Smooth muscle cell (in vitro differentiated cells): ENCODE measurements around the gene PDS5B. TPM values are rescaled to one million over a fixed set of nuclear protein-coding genes. Genes with fewer than 3 reads are reported as not detected.
"Not testable (repeated sequence)": the region's sequence is repeated elsewhere in the genome, so short reads cannot be mapped to it uniquely, and the experiment has no call there.

Experiments
- DNase-seq: peaks from one replicate; lab custom pipeline; 2025; ENCODE audit not compliant: unreplicated experiment; lab: John Stamatoyannopoulos, UW
- H2AFZ ChIP-seq: fragments of 200-600 bp; sonication (generic); 2 replicates; pipeline ENCODE4 v1.6.0; 2016; ENCODE audit warnings: antibody characterized with exemption, low read depth, mild to moderate bottlenecking
- H3F3A ChIP-seq: fragments of 200-600 bp; sonication (generic); 2 replicates; pipeline ENCODE4 v1.6.0; 2017; ENCODE audit warnings: antibody characterized with exemption, low read depth
- H3K27ac ChIP-seq: fragments of 200-600 bp; sonication (generic); 2 replicates; pipeline ENCODE4 v1.5.1; 2016; ENCODE audit warnings: low read depth, mild to moderate bottlenecking
- H3K27me3 ChIP-seq: fragments of 200-600 bp; sonication (generic); 2 replicates; pipeline ENCODE4 v1.6.1; 2016; ENCODE audit warnings: low read depth, mild to moderate bottlenecking
- H3K36me3 ChIP-seq: fragments of 200-600 bp; sonication (generic); 2 replicates; pipeline ENCODE4 v1.5.1; 2016; ENCODE audit warnings: low read depth
- H3K4me1 ChIP-seq: fragments of 200-600 bp; sonication (generic); 2 replicates; pipeline ENCODE4 v1.5.1; 2016; ENCODE audit warnings: low read depth
- H3K4me2 ChIP-seq: fragments of 200-600 bp; sonication (generic); 2 replicates; pipeline ENCODE4 v1.6.0; 2016; ENCODE audit warnings: mild to moderate bottlenecking
- H3K4me3 ChIP-seq: fragments of 200-600 bp; sonication (generic); 2 replicates; pipeline ENCODE4 v1.5.1; 2016; ENCODE audit warnings: mild to moderate bottlenecking
- H3K79me2 ChIP-seq: fragments of 200-600 bp; sonication (generic); 2 replicates; pipeline ENCODE4 v1.6.0; 2016; ENCODE audit warnings: low read depth, mild to moderate bottlenecking
- H3K9ac ChIP-seq: fragments of 200-600 bp; sonication (generic); 2 replicates; pipeline ENCODE4 v1.6.0; 2016; ENCODE audit warnings: low read depth
- H3K9me3 ChIP-seq: fragments of 200-600 bp; sonication (generic); replicated peaks from 2 replicates; pipeline ENCODE4 v1.5.1; 2016; ENCODE audit warnings: low read depth
- H4K20me1 ChIP-seq: fragments of 200-600 bp; sonication (generic); 2 replicates; pipeline ENCODE4 v1.6.0; 2016; ENCODE audit warnings: low read depth
- WGBS: methylation state at CpG from one replicate; pipeline ENCODE4 v1.1.7; 2016; ENCODE audit warnings: low lambda C conversion rate; 5-methylcytosine and 5-hydroxymethylcytosine counted together
- polyA plus RNA-seq: library from polyadenylated mRNA; unstranded; fragments of >200 nt; fragmentation: Nextera tagmentation; extraction: Ambion mirVana; gene quantifications from 2 replicates; pipeline ENCODE4 v1.2.1, GENCODE V29; 2016
- total RNA-seq: library from RNA; depleted of rRNA; stranded (reverse); fragments of >200 nt; gene quantifications from 2 replicates; pipeline ENCODE4 v1.2.3, GENCODE V29; 2014
- TF ChIP-seq, protein P1 (sequence below): fragments of 200-600 bp; sonication (generic); IDR thresholded peaks from 2 replicates; pipeline ENCODE4 v1.5.1; 2017; ENCODE audit warnings: borderline replicate concordance, mild to moderate bottlenecking, antibody characterized with exemption; ENCODE audit not compliant: insufficient read depth, poor library complexity, severe bottlenecking

The PDS5B gene
- total and polyA plus RNA-seq, 2 experiments from 2014 or later = 20.5 to 38.9 TPM

DNA sequence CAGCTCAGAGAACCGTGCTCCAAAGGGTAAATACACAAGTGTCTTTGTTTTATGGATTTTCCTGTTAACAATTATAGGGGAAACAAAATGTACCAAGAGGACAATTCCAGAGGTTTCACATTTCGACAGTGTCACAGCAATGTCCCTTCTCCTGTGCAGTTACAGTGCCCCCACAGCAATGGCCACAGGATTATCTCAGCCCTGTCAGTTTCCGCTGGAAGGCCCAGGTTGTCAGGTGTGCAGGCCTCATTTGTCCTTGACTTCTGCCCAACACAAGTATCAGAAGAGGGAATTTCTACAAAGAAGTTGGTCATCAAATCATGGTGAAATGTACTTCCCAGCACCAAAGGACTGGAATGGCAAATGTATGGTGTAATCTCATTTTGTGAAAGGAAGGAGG is 36.5 kb upstream of the PDS5B start:
- no peaks in the 10 kb centered on the region for H3K4me1 ChIP-seq
- no peak overlapping the region for H3K9ac ChIP-seq
- no peaks in the 10 kb centered on the region for H3K36me3 ChIP-seq
- no peak overlapping the region for H3K4me3 ChIP-seq
- TF ChIP-seq, protein P1, sequence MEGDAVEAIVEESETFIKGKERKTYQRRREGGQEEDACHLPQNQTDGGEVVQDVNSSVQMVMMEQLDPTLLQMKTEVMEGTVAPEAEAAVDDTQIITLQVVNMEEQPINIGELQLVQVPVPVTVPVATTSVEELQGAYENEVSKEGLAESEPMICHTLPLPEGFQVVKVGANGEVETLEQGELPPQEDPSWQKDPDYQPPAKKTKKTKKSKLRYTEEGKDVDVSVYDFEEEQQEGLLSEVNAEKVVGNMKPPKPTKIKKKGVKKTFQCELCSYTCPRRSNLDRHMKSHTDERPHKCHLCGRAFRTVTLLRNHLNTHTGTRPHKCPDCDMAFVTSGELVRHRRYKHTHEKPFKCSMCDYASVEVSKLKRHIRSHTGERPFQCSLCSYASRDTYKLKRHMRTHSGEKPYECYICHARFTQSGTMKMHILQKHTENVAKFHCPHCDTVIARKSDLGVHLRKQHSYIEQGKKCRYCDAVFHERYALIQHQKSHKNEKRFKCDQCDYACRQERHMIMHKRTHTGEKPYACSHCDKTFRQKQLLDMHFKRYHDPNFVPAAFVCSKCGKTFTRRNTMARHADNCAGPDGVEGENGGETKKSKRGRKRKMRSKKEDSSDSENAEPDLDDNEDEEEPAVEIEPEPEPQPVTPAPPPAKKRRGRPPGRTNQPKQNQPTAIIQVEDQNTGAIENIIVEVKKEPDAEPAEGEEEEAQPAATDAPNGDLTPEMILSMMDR = no peak
- no peak overlapping the region for H3K27ac ChIP-seq
- whole genome bisulfite sequencing = 80% methylated on average over 3 of the region's 3 CpGs
- DNase-seq = no peak
- no peaks in the 10 kb centered on the region for H3K9me3 ChIP-seq
- peaks cover 3% of the 10 kb centered on the region for H3K27me3 ChIP-seq
- no peak overlapping the region for H2AFZ ChIP-seq
- no peaks in the 10 kb centered on the region for H3F3A ChIP-seq
- no peaks in the 10 kb centered on the region for H4K20me1 ChIP-seq
- no peak overlapping the region for H3K4me2 ChIP-seq
- no peaks in the 10 kb centered on the region for H3K79me2 ChIP-seq

DNA sequence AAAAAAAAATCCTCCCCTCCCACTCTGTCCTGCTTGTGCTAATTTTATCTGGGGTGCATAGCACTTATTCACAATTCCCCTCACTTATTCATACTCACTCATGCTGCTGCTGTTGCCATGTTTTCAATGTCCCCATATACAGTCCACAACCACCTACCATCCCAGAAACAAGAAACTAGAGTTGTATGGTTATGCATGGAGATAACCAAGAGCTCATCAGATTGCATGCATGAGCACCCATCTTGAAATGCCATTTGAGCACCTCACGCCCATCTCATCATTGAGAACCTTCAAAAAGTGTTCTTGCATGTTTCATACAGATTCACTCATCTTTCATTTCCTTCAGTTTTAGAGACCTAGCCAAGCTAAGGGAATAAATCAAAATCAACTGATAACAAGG is 32.5 kb upstream of the PDS5B start:
- Histone ChIP-seq H3K36me3 (no peaks in the 10 kb centered on the region), H3F3A (no peaks in the 10 kb centered on the region), H3K4me3 (no peak overlapping the region), H3K4me1 (no peaks in the 10 kb centered on the region), H3K4me2 (no peak overlapping the region), H3K79me2 (no peaks in the 10 kb centered on the region), H4K20me1 (no peaks in the 10 kb centered on the region), H3K27me3 (no peaks in the 10 kb centered on the region), H3K9me3 (no peaks in the 10 kb centered on the region), H2AFZ (no peak overlapping the region), H3K27ac (no peak overlapping the region), H3K9ac (no peak overlapping the region)
- 83% methylated on average over 1 of the region's 1 CpG for WGBS
- TF ChIP-seq, protein P1 = no peak
- DNase-seq = no peak

DNA sequence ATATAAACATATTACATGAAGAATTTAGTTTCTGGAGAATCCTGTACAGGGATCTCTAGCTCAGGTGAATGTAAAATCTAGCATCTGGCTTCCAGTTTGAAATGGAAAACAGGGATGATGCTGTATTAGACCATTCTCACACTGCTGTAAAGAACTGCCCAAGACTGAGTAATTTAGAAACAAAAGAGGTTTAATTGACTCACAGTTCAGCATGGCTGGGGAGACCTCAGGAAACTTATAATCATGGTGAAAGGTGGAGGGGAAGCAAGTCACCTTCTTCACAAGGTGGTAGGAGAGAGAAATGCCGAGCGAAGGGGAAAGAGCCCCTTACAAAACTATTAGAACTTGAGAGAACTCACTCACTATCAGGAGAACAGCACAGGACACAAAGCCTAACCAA is 30.6 kb upstream of the PDS5B start:
- H3K27ac ChIP-seq = no peak overlapping the region
- H2AFZ ChIP-seq = no peak overlapping the region
- H3K79me2 ChIP-seq = no peaks in the 10 kb centered on the region
- H3K27me3 ChIP-seq = no peaks in the 10 kb centered on the region
- no peak for DNase-seq
- H3K9ac ChIP-seq = no peak overlapping the region
- H3K36me3 ChIP-seq = no peaks in the 10 kb centered on the region
- H3K9me3 ChIP-seq = no peaks in the 10 kb centered on the region
- 100% methylated on average over 2 of the region's 2 CpGs for WGBS
- H4K20me1 ChIP-seq = no peaks in the 10 kb centered on the region
- H3F3A ChIP-seq = no peaks in the 10 kb centered on the region
- no peaks in the 10 kb centered on the region for H3K4me1 ChIP-seq
- H3K4me2 ChIP-seq = no peak overlapping the region
- no peak overlapping the region for H3K4me3 ChIP-seq
- TF ChIP-seq, protein P1 = no peak

DNA sequence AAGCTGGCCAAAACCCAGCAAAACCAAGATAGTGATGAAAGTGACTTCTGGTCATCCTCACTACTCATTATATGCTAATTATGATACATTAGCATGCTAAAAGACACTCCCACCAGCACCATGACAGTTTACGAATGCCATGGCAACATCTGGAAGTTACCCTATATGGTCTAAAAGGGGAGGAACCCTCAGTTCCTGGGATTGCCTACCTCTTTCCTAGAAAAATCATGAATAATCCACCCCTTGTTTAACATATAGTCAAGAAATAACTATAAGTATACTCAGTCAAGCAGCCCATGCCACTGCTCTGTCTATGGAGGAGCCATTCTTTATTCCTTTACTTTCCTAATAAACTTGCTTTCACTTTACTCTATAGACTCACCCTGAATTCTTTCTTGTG is 25.4 kb upstream of the PDS5B start:
- H3K4me1 ChIP-seq, H3K9me3 ChIP-seq, DNase-seq, H3K27ac ChIP-seq, H4K20me1 ChIP-seq, H3K9ac ChIP-seq, H3K27me3 ChIP-seq, H3K4me3 ChIP-seq, H3F3A ChIP-seq, H2AFZ ChIP-seq, H3K36me3 ChIP-seq, H3K4me2 ChIP-seq, H3K79me2 ChIP-seq: not testable (repeated sequence)
- 91% methylated on average over 1 of the region's 1 CpG for WGBS

DNA sequence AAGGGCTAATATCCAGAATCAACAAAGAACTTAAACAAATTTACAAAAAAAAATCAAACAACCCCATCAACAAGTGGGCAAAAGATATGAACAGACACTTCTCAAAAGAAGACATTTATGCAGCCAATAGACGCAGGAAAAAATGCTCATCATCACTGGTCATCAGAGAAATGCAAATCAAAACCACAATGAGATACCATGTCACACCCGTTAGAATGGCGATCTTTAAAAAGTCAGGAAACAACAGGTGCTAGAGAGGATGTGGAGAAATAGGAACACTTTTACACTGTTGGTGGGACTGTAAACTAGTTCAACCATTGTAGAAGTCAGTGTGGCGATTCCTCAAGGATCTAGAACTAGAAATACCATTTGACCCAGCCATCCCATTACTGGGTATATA is 10.6 kb upstream of the PDS5B start:
- H3K9ac ChIP-seq, H3K36me3 ChIP-seq, H3K9me3 ChIP-seq, H2AFZ ChIP-seq, H3K4me1 ChIP-seq, H3K4me2 ChIP-seq, H3K79me2 ChIP-seq, H3K4me3 ChIP-seq, H4K20me1 ChIP-seq, H3K27ac ChIP-seq, DNase-seq, H3K27me3 ChIP-seq, H3F3A ChIP-seq: not testable (repeated sequence)
- 89% methylated on average over 4 of the region's 4 CpGs for WGBS
